ENCODE measurements around the gene ME1. TPM values are rescaled to one million over a fixed set of nuclear protein-coding genes. Genes with fewer than 3 reads are reported as not detected.

The ME1 gene
- polyA plus RNA-seq, 2 of the 4 experiments (the other 2 are of a cell fraction): 59.1 to 60.6 TPM

DNA sequence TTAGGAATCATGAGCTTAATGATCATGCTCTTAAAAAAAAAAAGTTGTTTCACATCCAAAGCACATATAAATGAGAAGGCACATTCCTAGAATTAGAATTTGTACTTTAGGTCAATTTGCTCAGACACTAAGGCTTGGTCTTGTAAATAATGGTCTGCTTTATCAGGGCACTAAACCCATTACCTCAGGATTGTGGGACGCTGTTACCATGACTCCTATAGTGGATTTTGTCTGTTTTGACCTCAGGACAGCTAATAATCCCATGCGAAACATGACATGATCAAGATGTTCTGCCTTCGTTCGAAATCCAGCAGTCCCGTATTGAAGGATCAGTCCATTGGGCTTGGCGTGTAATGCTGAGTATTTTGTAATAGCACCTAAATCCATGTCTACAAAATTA, 240.2 kb downstream of the ME1 start:
- WGBS (ENCODE audit: missing lambda C conversion rate): over 99% methylated on average over 6 of the region's 6 CpGs
- no peaks in the 10 kb centered on the region for H3K9me3 ChIP-seq
- H3K4me1 ChIP-seq: peaks cover 6% of the 10 kb centered on the region; the same call in 1 of the 3 replicates
- ATAC-seq (no peak), DNase-seq (ENCODE audit: low read depth in 1 of 2, low spot score in 1 of 2) (no peak), FAIRE-seq (no peak)
- no peak overlapping the region for H3K4me2 ChIP-seq
- no peak overlapping the region for H3K4me3 ChIP-seq
- POLR2A ChIA-PET: no interaction called here
- CTCF ChIA-PET: interaction anchor here (1.3 to 1.6 kb wide), 2 partner anchors 24 to 324 kb away, joined by 3 to 4 read pairs; no protein-coding TSS in a partner anchor
- TF ChIP-seq KDM5A (IDR thresholded peaks at IDR 0.05): no peak
- no peak overlapping the region for H3K27ac ChIP-seq

GRCh38 chr6:83188501-83188900, 242.3 kb downstream of the ME1 start:
- Histone ChIP-seq H3K4me3 (no peak overlapping the region), H3K4me1 (peaks cover 10% of the 10 kb centered on the region; the same call in 2 of the 3 replicates), H3K27ac (no peak overlapping the region), H3K9me3 (no peaks in the 10 kb centered on the region), H3K4me2 (no peak overlapping the region)
- DNase-seq (ENCODE audit: low read depth in 1 of 2, low spot score in 1 of 2) (no peak), ATAC-seq (no peak), FAIRE-seq (no peak)
- ChIA-PET POLR2A (no interaction called here), CTCF (interaction anchor here (1.2 to 1.9 kb wide), 3 partner anchors 8 to 121 kb away, joined by 3 to 6 read pairs (median 3); partner anchors contain the start of gene DOP1A)
- 86% methylated on average over 3 of the region's 3 CpGs for WGBS (ENCODE audit: missing lambda C conversion rate)
- TF ChIP-seq RFX5 (IDR thresholded peaks at IDR 0.05) (no peak), POLR2A (IDR thresholded peaks at IDR 0.05; ENCODE audit: low read length) (no peak), ZC3H11A (IDR thresholded peaks at IDR 0.05) (no peak), HDAC2 (IDR thresholded peaks at IDR 0.05) (no peak), HOXB5 (CRISPR knock-in tag; IDR thresholded peaks at IDR 0.05) (no peak), MAFK (IDR thresholded peaks at IDR 0.05; ENCODE audit: partially characterized antibody) (no peak)

DNA sequence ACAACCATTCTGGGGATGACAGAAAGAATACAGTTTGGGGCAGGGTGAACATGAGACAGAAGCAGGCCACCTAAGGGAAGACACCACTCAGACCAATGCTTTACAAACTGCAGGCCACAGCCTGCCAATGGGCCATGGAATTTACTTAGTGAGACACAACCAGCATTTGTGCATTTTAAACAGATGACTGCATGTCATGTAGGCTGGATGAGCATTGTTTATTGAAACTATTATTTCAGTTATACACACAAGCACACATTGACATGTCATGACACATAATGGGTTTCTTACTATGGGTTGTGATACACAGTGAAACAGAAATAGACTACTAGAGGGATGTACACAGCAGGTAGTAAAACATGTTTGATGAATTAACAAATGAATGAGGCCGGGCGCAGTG, 245.8 kb downstream of the ME1 start:
- Histone ChIP-seq H3K9me3 (no peaks in the 10 kb centered on the region), H3K4me1 (peaks cover 14% of the 10 kb centered on the region; the same call in 2 of the 3 replicates), H3K4me2 (no peak overlapping the region), H3K27ac (no peak overlapping the region), H3K4me3 (no peak overlapping the region)
- WGBS (ENCODE audit: missing lambda C conversion rate): 100% methylated on average over 2 of the region's 2 CpGs
- TF ChIP-seq CTCF (IDR thresholded peaks at IDR 0.05) (no peak), ZC3H11A (IDR thresholded peaks at IDR 0.05) (no peak), TFCP2L1 (CRISPR knock-in tag; IDR thresholded peaks at IDR 0.05) (no peak), RNF2 (IDR thresholded peaks at IDR 0.05; ENCODE audit: borderline replicate concordance, low read depth) (no peak), EHMT2 (IDR thresholded peaks at IDR 0.05; ENCODE audit: low read depth) (no peak)
- ChIA-PET POLR2A (no interaction called here), CTCF (interaction anchor here (0.9 to 4.8 kb wide), 3 partner anchors 36 to 1374 kb away, joined by 3 to 27 read pairs (median 4); partner anchors contain the start of genes DOP1A and UBE3D)
- no peak for ATAC-seq
- DNase-seq (ENCODE audit: low read depth in 1 of 2, low spot score in 1 of 2): no peak
- FAIRE-seq: no peak

GRCh38 chr6:83183082-83183828, 247.6 kb downstream of the ME1 start:
- TF ChIP-seq FOSL2 (IDR thresholded peaks at IDR 0.05) (no peak), FOSL2 (CRISPR knock-in tag; IDR thresholded peaks at IDR 0.05) (peak; percentile 17; the same call in 1 of the 2 replicates), JUNB (IDR thresholded peaks at IDR 0.05) (0 out of 2 replicates have a peak, but pooled peaks have one; percentile 7), CEBPB (IDR thresholded peaks at IDR 0.05) (0 out of 4 replicates have a peak, but pooled peaks have one; percentile 14 to 24)
- TF ChIP-seq, protein P1, sequence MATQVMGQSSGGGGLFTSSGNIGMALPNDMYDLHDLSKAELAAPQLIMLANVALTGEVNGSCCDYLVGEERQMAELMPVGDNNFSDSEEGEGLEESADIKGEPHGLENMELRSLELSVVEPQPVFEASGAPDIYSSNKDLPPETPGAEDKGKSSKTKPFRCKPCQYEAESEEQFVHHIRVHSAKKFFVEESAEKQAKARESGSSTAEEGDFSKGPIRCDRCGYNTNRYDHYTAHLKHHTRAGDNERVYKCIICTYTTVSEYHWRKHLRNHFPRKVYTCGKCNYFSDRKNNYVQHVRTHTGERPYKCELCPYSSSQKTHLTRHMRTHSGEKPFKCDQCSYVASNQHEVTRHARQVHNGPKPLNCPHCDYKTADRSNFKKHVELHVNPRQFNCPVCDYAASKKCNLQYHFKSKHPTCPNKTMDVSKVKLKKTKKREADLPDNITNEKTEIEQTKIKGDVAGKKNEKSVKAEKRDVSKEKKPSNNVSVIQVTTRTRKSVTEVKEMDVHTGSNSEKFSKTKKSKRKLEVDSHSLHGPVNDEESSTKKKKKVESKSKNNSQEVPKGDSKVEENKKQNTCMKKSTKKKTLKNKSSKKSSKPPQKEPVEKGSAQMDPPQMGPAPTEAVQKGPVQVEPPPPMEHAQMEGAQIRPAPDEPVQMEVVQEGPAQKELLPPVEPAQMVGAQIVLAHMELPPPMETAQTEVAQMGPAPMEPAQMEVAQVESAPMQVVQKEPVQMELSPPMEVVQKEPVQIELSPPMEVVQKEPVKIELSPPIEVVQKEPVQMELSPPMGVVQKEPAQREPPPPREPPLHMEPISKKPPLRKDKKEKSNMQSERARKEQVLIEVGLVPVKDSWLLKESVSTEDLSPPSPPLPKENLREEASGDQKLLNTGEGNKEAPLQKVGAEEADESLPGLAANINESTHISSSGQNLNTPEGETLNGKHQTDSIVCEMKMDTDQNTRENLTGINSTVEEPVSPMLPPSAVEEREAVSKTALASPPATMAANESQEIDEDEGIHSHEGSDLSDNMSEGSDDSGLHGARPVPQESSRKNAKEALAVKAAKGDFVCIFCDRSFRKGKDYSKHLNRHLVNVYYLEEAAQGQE (IDR thresholded peaks at IDR 0.05): no peak

More at GRCh38 chr6:83183082-83183828, 247.6 kb downstream of the ME1 start:
- Histone ChIP-seq H3K27ac (peak overlapping the region in 1 of 2 experiments; percentile 57; a peak in 2 of 6 replicates), H3K9me3 (no peaks in the 10 kb centered on the region), H3K4me2 (peak overlapping the region; percentile 32), H3K4me3 (no peak overlapping the region), H3K4me1 (peaks cover 14% of the 10 kb centered on the region; the same call in 2 of the 3 replicates)
- FAIRE-seq (no peak), DNase-seq (ENCODE audit: low read depth in 1 of 2, low spot score in 1 of 2) (peak in 1 of 2 experiments; percentile 33), ATAC-seq (peak; percentile 81 to 84)
- 55% methylated on average over 9 of the region's 9 CpGs for WGBS (ENCODE audit: missing lambda C conversion rate)
- ChIA-PET CTCF (interaction anchor here (0.6 to 4.8 kb wide), 9 partner anchors 11 to 330 kb away, joined by 3 to 27 read pairs (median 3); partner anchors contain the start of genes DOP1A and UBE3D), POLR2A (interaction anchor here (0.8 kb wide), 1 partner anchor 10 kb away, joined by 3 read pairs; the partner anchor contains the start of genes PGM3 and RWDD2A)
